22Rv1 (cell line): Measurements from ENCODE around the gene PRODH2.

Source experiments
- CTCF ChIP-seq: fragments of 450-650 bp; IDR thresholded peaks from 2 replicates; pipeline ENCODE4 v1.5.1; 2017; ENCODE audit warnings: mild to moderate bottlenecking
- ZFX ChIP-seq: fragments of 450-650 bp; IDR thresholded peaks from 2 replicates; pipeline ENCODE4 v1.6.1; 2017; ENCODE audit warnings: antibody characterized with exemption, borderline replicate concordance

- TF ChIP-seq CTCF, result no peak
- TF ChIP-seq ZFX, result no peak
These were observed 20.8 kb downstream of the PRODH2 start for GRCh38 chr19:35791814-35792279.
